ENCODE measurements around the gene GPC3. TPM values are rescaled to one million over a fixed set of nuclear protein-coding genes. Genes with fewer than 3 reads are reported as not detected.
"Not testable (repeated sequence)": the region's sequence is repeated elsewhere in the genome, so short reads cannot be mapped to it uniquely, and the experiment has no call there.

Gene GPC3
- total RNA-seq, 1 donor from 2014 or later: 0.25 TPM

DNA sequence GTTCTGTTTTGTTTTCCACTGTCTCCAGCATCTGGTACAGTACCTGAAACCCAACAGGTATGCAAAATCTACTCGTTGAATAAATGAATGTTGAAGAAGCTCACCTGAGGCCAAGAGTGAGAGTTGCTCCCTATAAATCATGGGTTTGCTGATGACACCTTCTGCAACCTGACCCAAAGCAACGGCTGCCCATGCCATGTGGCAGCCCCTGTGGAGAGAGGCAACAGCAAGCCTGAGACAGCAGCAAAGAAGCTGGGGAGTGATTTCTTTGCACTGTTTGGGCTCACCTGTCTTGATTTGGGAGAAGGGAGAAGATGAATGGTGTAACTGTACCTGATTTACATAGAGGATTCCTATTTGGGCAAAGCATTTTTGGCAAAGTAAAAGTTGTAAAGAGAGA is 450.3 kb downstream of the GPC3 start:
- H3K9me3 Mint-ChIP-seq: no peaks in the 10 kb centered on the region

DNA sequence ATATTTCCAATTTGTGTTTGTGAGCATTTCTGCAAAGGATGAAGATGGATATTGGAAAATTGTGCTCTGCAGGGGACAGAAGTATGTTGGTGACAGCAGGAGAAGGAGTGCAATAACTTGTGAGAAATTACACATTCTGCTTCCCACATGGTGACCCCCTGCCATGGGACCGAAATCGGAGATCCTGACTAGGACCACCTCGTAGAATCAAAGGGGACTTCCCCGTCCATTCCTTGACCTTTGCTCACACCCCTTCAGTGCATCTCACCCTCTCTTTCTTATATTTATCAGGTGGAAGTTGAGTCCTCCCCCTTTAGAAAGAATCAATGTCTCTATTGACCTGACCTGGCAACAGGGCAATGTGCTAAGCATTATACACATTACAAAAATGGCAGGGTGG is 451.2 kb downstream of the GPC3 start:
- Mint-ChIP-seq H3K36me3 (ENCODE audit: low read depth) (no peaks in the 10 kb centered on the region), H3K27me3 (ENCODE audit: low read depth) (no peaks in the 10 kb centered on the region), H3K9me3 (no peaks in the 10 kb centered on the region), H3K27ac (no peak overlapping the region), H3K4me3 (ENCODE audit: low read depth) (no peak overlapping the region), H3K4me1 (ENCODE audit: low read depth) (no peaks in the 10 kb centered on the region)
- no peak for DNase-seq (ENCODE audit: low spot score)
- intact Hi-C loops (cut with micrococcal nuclease): no loop called here

More for the DNA sequence above, 450.3 kb downstream of the GPC3 start:
- no peaks in the 10 kb centered on the region for H3K36me3 Mint-ChIP-seq (ENCODE audit: low read depth)
- H3K4me1 Mint-ChIP-seq (ENCODE audit: low read depth): no peaks in the 10 kb centered on the region
- no peaks in the 10 kb centered on the region for H3K27me3 Mint-ChIP-seq (ENCODE audit: low read depth)
- no peak for DNase-seq (ENCODE audit: low spot score)
- H3K4me3 Mint-ChIP-seq (ENCODE audit: low read depth): no peak overlapping the region
- no peak overlapping the region for H3K27ac Mint-ChIP-seq
- intact Hi-C loops (cut with micrococcal nuclease): no loop called here

DNA sequence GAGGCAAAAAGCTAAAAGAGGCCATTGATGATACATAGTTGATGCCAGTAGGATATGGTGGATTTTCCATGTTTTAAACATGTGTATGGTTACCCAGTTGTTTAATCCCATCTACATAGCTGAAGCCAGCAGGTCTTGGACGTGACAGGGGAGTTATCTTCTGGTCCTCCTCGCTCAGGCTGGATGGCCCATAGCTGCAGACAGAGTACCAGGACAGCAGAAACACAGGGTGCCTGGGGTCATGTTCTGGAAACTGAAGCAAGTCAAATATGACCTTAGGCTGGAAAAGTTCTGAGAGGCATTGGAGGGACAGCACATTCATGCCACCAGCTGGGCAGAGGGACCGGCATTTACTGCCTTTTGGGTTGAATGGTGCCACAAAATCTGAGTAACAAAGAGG is 452.1 kb downstream of the GPC3 start:
- Mint-ChIP-seq H3K4me1 (ENCODE audit: low read depth) (no peaks in the 10 kb centered on the region), H3K27ac (no peak overlapping the region), H3K36me3 (ENCODE audit: low read depth) (no peaks in the 10 kb centered on the region), H3K4me3 (ENCODE audit: low read depth) (no peak overlapping the region), H3K27me3 (ENCODE audit: low read depth) (no peaks in the 10 kb centered on the region), H3K9me3 (no peaks in the 10 kb centered on the region)
- DNase-seq (ENCODE audit: low spot score): no peak
- intact Hi-C loops (cut with micrococcal nuclease): no loop called here

DNA sequence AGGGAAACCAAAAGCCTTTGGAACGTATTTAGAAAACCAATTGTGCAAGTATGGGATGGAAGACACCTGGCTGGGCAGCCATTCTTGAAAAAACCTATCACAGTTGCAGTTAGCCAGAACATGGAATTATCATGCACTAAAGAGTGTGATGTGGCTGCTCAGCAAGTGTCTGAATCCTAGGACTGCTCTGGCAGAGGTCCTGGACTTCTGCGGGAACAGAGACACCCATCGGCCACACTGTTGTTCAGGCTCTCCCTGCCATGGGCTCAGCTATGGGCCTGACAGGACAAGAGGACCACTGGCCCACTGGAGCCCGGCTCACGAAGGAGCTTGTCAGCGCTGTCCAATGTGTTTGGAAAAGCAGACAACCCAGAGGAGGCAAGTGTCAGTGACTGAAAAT is 454.4 kb downstream of the GPC3 start:
- Mint-ChIP-seq H3K4me3 (ENCODE audit: low read depth) (no peak overlapping the region), H3K4me1 (ENCODE audit: low read depth) (no peaks in the 10 kb centered on the region), H3K9me3 (no peaks in the 10 kb centered on the region), H3K27me3 (ENCODE audit: low read depth) (no peaks in the 10 kb centered on the region), H3K27ac (no peak overlapping the region), H3K36me3 (ENCODE audit: low read depth) (no peaks in the 10 kb centered on the region)
- intact Hi-C loops (cut with micrococcal nuclease): no loop called here
- DNase-seq (ENCODE audit: low spot score): no peak

DNA sequence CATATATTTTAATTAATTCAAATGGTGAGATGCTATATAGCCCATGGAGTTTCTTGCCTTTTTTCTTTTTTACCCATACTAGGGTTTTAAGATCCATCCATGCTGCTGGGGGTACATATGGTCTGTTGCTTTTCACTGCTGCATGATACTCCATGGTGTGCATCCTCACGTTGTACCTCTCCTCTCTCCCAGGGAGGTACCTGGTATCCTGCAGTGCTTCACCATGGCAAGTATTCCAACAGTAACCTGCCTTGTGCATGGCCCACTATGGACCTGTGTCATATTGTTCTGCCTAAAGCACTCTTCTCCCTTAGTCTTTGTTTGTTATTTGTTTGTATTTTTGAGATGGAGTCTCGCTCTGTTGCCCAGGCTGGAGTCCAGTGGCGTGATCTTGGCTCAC is 455.8 kb downstream of the GPC3 start:
- H3K27ac Mint-ChIP-seq: no peak overlapping the region
- H3K4me1 Mint-ChIP-seq (ENCODE audit: low read depth): no peaks in the 10 kb centered on the region
- H3K27me3 Mint-ChIP-seq (ENCODE audit: low read depth): no peaks in the 10 kb centered on the region
- no peaks in the 10 kb centered on the region for H3K9me3 Mint-ChIP-seq
- intact Hi-C loops (cut with micrococcal nuclease): no loop called here
- no peak for DNase-seq (ENCODE audit: low spot score)
- no peaks in the 10 kb centered on the region for H3K36me3 Mint-ChIP-seq (ENCODE audit: low read depth)
- no peak overlapping the region for H3K4me3 Mint-ChIP-seq (ENCODE audit: low read depth)

DNA sequence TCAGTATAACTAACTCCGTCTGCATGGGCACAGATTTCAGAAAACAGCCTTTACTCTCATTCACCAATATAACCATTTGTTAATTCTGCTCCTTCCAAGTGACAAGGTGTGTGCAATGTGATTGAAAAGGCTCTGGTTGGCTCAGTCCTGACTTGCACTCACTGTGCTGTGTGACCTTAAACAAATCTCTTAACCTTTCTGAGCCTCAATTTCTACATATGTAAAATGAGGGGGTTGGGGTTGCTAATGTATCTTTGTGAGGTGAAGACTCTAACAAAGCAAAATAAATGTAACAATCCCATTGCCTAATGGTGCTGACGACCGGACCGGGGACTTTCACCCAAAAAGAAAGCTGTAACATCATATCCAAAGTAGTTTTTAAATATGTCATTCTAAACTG is 457.6 kb downstream of the GPC3 start:
- Mint-ChIP-seq H3K9me3 (no peaks in the 10 kb centered on the region), H3K4me3 (ENCODE audit: low read depth) (no peak overlapping the region), H3K27me3 (ENCODE audit: low read depth) (no peaks in the 10 kb centered on the region), H3K36me3 (ENCODE audit: low read depth) (no peaks in the 10 kb centered on the region), H3K27ac (no peak overlapping the region), H3K4me1 (ENCODE audit: low read depth) (no peaks in the 10 kb centered on the region)
- DNase-seq (ENCODE audit: low spot score): no peak
- intact Hi-C loops (cut with micrococcal nuclease): no loop called here

DNA sequence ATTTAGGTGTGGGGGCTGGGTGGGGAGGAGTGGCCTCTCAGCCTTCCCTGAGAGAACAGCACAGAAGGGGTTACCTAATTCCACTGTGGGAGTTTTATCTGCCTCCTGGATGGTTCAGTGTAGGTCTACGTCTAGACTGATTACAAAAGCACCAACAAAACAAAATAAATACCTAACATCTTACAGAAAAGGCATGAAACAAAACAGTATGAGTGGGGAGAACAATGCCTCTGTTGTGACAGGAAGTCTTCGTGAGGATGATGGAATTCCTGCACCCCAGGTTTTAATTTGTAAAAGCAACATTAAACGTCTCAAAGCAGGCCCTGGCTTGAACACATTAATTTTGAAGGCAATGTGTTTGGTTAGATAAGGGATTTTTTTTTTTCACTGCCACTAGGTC is 458.0 kb downstream of the GPC3 start:
- intact Hi-C loops (cut with micrococcal nuclease): no loop called here
- Mint-ChIP-seq H3K9me3 (no peaks in the 10 kb centered on the region), H3K36me3 (ENCODE audit: low read depth) (no peaks in the 10 kb centered on the region), H3K4me1 (ENCODE audit: low read depth) (no peaks in the 10 kb centered on the region), H3K27ac (no peak overlapping the region), H3K4me3 (ENCODE audit: low read depth) (no peak overlapping the region), H3K27me3 (ENCODE audit: low read depth) (no peaks in the 10 kb centered on the region)
- no peak for DNase-seq (ENCODE audit: low spot score)

DNA sequence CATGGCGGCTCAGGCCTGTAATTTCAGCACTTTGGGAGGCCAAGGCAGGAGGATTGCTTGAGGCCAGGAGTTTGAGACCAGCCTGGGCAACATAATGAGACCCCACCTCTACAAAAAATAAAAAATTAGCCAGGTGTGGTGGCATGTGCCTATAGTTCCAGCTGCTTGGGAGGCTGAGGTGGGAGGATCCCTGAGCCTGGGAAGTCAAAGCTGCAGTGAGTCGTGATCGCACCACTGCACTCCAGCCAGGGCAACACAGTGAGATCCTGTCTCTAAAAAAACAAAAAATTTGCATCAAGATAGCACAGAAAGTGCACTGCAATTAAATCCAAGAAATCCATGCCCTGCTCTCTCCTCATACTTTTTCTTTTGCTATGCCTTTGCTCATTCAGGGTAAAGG is 458.6 kb downstream of the GPC3 start:
- H3K4me3 Mint-ChIP-seq (ENCODE audit: low read depth); DNase-seq (ENCODE audit: low spot score); H3K36me3 Mint-ChIP-seq (ENCODE audit: low read depth); H3K27me3 Mint-ChIP-seq (ENCODE audit: low read depth); H3K9me3 Mint-ChIP-seq; H3K27ac Mint-ChIP-seq; H3K4me1 Mint-ChIP-seq (ENCODE audit: low read depth); intact Hi-C loops (cut with micrococcal nuclease): not testable (repeated sequence)

DNA sequence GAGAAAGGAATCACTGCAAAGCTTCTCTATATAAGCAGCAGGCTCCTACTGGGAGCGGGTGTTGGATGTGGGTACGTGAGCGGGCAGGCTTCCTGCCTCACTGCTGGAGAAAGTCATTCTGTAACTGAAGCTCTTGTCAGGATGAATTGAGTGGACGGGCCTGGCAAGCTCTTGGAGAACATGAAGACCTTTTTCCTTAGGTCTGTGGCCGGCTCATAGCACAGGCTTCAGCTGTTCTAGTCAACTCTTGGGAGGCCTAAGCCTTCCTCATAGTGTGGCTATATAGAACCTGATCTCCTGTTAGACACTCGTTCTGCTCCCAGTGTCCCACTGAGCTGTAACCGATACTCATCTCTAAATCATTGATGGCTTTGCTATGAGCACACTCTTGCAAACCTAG is 461.9 kb downstream of the GPC3 start:
- Mint-ChIP-seq H3K36me3 (ENCODE audit: low read depth) (no peaks in the 10 kb centered on the region), H3K9me3 (no peaks in the 10 kb centered on the region), H3K27me3 (ENCODE audit: low read depth) (no peaks in the 10 kb centered on the region), H3K4me1 (ENCODE audit: low read depth) (no peaks in the 10 kb centered on the region), H3K27ac (no peak overlapping the region), H3K4me3 (ENCODE audit: low read depth) (no peak overlapping the region)
- DNase-seq (ENCODE audit: low spot score): no peak
- intact Hi-C loops (cut with micrococcal nuclease): no loop called here

DNA sequence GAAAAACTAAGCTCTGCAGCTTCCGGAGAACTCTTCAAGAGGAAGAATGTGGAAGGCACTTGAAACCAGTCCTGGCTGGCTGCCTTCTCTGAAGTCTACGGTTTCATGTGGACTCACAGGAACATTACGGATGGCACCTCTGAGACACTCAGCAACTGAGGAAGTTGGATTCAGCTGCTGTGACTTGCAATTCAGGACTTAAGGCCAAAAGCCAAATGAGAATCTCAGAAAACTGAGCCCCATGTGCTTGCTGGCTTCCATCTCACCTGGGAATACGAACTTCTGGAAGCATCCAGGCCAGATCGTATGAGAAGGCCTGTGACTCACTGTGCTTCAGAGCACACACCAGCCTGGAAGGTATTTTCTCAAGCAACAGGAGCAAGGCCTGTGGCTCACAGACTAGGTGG is 462.3 kb downstream of the GPC3 start:
- Mint-ChIP-seq H3K9me3 (no peaks in the 10 kb centered on the region), H3K4me3 (ENCODE audit: low read depth) (no peak overlapping the region), H3K27ac (no peak overlapping the region), H3K4me1 (ENCODE audit: low read depth) (no peaks in the 10 kb centered on the region), H3K27me3 (ENCODE audit: low read depth) (no peaks in the 10 kb centered on the region), H3K36me3 (ENCODE audit: low read depth) (no peaks in the 10 kb centered on the region)
- intact Hi-C loops (cut with micrococcal nuclease): no loop called here
- DNase-seq (ENCODE audit: low spot score): no peak

DNA sequence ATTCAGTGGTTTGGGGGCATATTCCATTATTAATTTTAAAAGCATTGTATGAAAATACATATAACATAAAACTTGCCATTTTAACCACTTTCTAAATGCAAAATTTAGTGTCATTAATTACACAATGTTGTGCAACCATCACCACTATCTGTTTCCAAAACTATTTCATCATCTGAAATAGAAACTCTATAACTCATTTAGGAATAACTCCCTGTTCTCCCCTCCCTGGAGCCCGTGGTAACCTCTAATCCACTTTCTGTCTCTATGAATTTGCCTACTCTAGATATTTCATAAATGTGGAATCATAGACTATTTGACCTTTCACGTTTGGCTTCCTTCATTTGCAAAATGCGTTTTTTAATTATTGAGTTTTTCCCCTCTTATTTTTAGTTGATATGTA is 468.7 kb downstream of the GPC3 start:
- no peaks in the 10 kb centered on the region for H3K36me3 Mint-ChIP-seq (ENCODE audit: low read depth)
- no peaks in the 10 kb centered on the region for H3K4me1 Mint-ChIP-seq (ENCODE audit: low read depth)
- H3K27ac Mint-ChIP-seq: no peak overlapping the region
- intact Hi-C loops (cut with micrococcal nuclease): no loop called here
- H3K27me3 Mint-ChIP-seq (ENCODE audit: low read depth): no peaks in the 10 kb centered on the region
- H3K9me3 Mint-ChIP-seq: no peaks in the 10 kb centered on the region
- DNase-seq (ENCODE audit: low spot score): no peak
- H3K4me3 Mint-ChIP-seq (ENCODE audit: low read depth): no peak overlapping the region

DNA sequence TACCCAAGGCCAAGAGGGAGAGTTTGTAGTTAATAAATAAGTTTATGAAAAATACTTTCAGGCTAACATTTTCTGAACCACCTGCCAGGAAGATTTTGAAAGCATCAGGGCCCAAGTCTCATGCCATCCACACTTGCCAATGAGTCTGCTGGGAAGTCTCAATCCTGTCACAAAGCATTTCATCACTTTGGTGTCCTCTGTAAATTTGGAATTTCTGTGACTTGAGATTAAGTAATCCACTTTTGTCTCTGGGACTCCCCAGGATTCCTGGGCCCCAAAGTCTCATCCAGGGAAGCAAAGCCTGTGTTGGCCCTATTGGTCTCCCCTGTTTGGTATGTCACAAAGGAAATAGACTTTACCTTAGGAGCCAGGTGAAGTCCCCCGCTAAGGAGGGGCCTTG is 470.9 kb downstream of the GPC3 start:
- no peaks in the 10 kb centered on the region for H3K4me1 Mint-ChIP-seq (ENCODE audit: low read depth)
- intact Hi-C loops (cut with micrococcal nuclease): no loop called here
- H3K27ac Mint-ChIP-seq: no peak overlapping the region
- DNase-seq (ENCODE audit: low spot score): no peak
- no peaks in the 10 kb centered on the region for H3K36me3 Mint-ChIP-seq (ENCODE audit: low read depth)
- no peak overlapping the region for H3K4me3 Mint-ChIP-seq (ENCODE audit: low read depth)
- no peaks in the 10 kb centered on the region for H3K9me3 Mint-ChIP-seq
- H3K27me3 Mint-ChIP-seq (ENCODE audit: low read depth): no peaks in the 10 kb centered on the region

DNA sequence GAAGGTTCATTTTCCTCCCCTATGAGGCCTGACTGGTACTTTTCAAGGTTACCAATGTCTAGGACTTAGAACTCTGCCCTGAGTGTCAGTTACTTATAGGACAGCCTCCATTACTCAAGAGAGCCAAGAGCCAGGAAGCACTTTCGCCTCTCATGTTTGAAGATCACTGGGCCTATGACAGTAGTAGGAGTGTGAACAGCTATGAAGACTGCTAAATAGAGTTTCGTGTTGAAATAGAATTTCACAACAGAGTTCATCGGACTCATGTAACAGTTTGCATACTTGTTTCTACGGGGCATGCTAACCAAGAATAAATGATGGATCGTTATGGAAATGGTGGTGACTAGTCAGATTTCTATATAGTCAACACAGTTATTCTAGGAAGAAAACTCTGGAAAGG is 472.3 kb downstream of the GPC3 start:
- H3K9me3 Mint-ChIP-seq: no peaks in the 10 kb centered on the region
- H3K4me3 Mint-ChIP-seq (ENCODE audit: low read depth): no peak overlapping the region
- H3K4me1 Mint-ChIP-seq (ENCODE audit: low read depth): no peaks in the 10 kb centered on the region
- DNase-seq (ENCODE audit: low spot score): no peak
- intact Hi-C loops (cut with micrococcal nuclease): no loop called here
- H3K27me3 Mint-ChIP-seq (ENCODE audit: low read depth): no peaks in the 10 kb centered on the region
- H3K36me3 Mint-ChIP-seq (ENCODE audit: low read depth): no peaks in the 10 kb centered on the region
- no peak overlapping the region for H3K27ac Mint-ChIP-seq

DNA sequence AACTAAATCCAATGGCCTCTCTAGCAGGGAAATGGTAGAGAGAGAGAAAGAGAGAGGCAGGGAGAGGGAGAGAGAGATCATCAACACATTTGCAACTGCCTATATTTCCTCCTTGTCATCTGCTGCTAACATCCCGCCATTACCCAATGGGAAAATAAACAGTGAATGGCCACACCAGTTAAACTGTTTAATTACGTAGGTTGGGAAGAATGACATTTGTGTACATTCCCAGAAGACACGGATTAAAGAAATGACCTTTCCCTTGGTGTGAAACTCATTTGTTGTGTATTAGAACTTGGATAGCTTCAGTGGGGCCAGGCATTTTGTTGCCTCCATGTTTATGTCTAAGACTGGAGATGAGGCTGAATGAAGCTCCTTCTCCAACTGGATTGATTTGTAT is 474.4 kb downstream of the GPC3 start:
- Mint-ChIP-seq H3K36me3 (ENCODE audit: low read depth) (no peaks in the 10 kb centered on the region), H3K27ac (no peak overlapping the region), H3K27me3 (ENCODE audit: low read depth) (no peaks in the 10 kb centered on the region), H3K4me3 (ENCODE audit: low read depth) (no peak overlapping the region), H3K9me3 (no peaks in the 10 kb centered on the region), H3K4me1 (ENCODE audit: low read depth) (no peaks in the 10 kb centered on the region)
- DNase-seq (ENCODE audit: low spot score): no peak
- intact Hi-C loops (cut with micrococcal nuclease): no loop called here

All from activated T-helper 2 cell treated with anti-CD3 and anti-CD28 coated beads, Interferon-gamma antibody, Interleukin-2, Interleukin-4, amounts not matched to agents 10 μg/mL and 5 μg/mL and 100 μg/mL, durations not matched to agents 14 hours and 24 hours and 36 hours (primary cell).